K562 (cell line): ENCODE measurements around the gene AMOTL1. TPM values are rescaled to one million over a fixed set of nuclear protein-coding genes. Genes with fewer than 3 reads are reported as not detected.

ENCODE experiments used
- ATAC-seq: fragments of 200-7000 bp; cut with Tn5 transposase; 3 replicates; pipeline ENCODE4 v1.9.1; 2020; ENCODE audit warnings: moderate library complexity
- BruUV-seq: library from RNA; stranded (reverse); fragments of 400-500 nt; replicated peaks from 2 replicates; lab custom pipeline; 2021; lab: Mats Ljungman, UMichigan
- CTCF ChIA-PET: fragments of 300-600 bp; formaldehyde crosslinking; extraction: SDS; loops from one replicate; lab custom pipeline; 2021; ENCODE audit warnings: low intra/inter-chr PET ratio; lab: Yijun Ruan, JAX
- POLR2A ChIA-PET: fragments of 300-600, 350-650 bp; sonication (Branson Sonifier 250); formaldehyde crosslinking; extraction: SDS; loops from one replicate; lab custom pipeline; 2021; ENCODE audit warnings: antibody characterized with exemption, inconsistent platforms; lab: Yijun Ruan, JAX
- DNase-seq, 4 experiments: peaks; one replicate each; pipeline versions ENCODE4 v3.0.0 to v3.0.0-alpha.2; 2011 to 2018; ENCODE audit warnings: low spot score in 3 of 4, mixed read lengths in 3 of 4; ENCODE audit errors: extremely low read depth in 1 of 4
- FAIRE-seq: peaks from 2 replicates; lab custom pipeline; 2011; peaks lifted over from hg19 to GRCh38; lab: Jason Lieb, UNC
- H2AFZ ChIP-seq: 2 replicates; pipeline ENCODE4 v1.6.0; 2011; ENCODE audit warnings: low read depth, low read length, control low read depth, inconsistent platforms
- H3K27ac ChIP-seq: fragments of 200-600 bp; 3 replicates; pipeline ENCODE4 v1.8.0; 2011; ENCODE audit warnings: low read depth, mild to moderate bottlenecking, control low read depth, inconsistent platforms, low read length, moderate library complexity, mixed read lengths; ENCODE audit errors: extremely low read depth
- H3K27me3 ChIP-seq, 2 experiments: fragments of 300-600 bp in 1 of 2; 2 replicates in 1 of 2; 3 replicates in 1 of 2; pipeline versions ENCODE4 v1.6.0 to v1.8.0; 2011; ENCODE audit warnings: inconsistent platforms in 2 of 2, low read length in 2 of 2, mild to moderate bottlenecking in 1 of 2, mixed read lengths in 1 of 2, moderate library complexity in 1 of 2; ENCODE audit not compliant: control insufficient read depth in 2 of 2, insufficient read depth in 2 of 2
- H3K36me3 ChIP-seq: fragments of 300-600 bp; 3 replicates; pipeline ENCODE4 v1.8.0; 2011; ENCODE audit warnings: mild to moderate bottlenecking, low read length, inconsistent platforms; ENCODE audit not compliant: control insufficient read depth, insufficient read depth
- H3K4me1 ChIP-seq, 2 experiments: fragments of 200-600 bp in 1 of 2; replicated peaks in 1 of 2; 2 replicates in 1 of 2; 3 replicates in 1 of 2; pipeline versions ENCODE4 v1.5.1 to v1.8.0; 2011; ENCODE audit warnings: inconsistent platforms in 2 of 2, low read length in 2 of 2, mild to moderate bottlenecking in 1 of 2, mixed read lengths in 1 of 2, moderate library complexity in 1 of 2; ENCODE audit not compliant: control insufficient read depth in 2 of 2, insufficient read depth in 2 of 2
- H3K4me2 ChIP-seq: 2 replicates; pipeline ENCODE4 v1.6.1; 2011; ENCODE audit warnings: low read length, control low read depth, inconsistent platforms, mixed read lengths; ENCODE audit not compliant: insufficient read depth
- H3K4me3 ChIP-seq: fragments of 200-600 bp; sonication (generic), shearing (Covaris generic); 2 replicates; pipeline ENCODE4 v1.5.1; 2016; ENCODE audit warnings: control low read depth, inconsistent platforms
- H3K79me2 ChIP-seq: fragments of 200-600 bp; 3 replicates; pipeline ENCODE4 v1.8.0; 2011; ENCODE audit warnings: low read length, inconsistent platforms; ENCODE audit not compliant: control insufficient read depth, insufficient read depth
- H3K9ac ChIP-seq, 2 experiments: 2 replicates each; pipeline versions ENCODE4 v1.6.0 to v1.6.1; 2011; ENCODE audit warnings: low read depth in 2 of 2, low read length in 2 of 2, control low read depth in 1 of 2, inconsistent platforms in 1 of 2, mild to moderate bottlenecking in 1 of 2, mixed read lengths in 1 of 2; ENCODE audit not compliant: insufficient read depth in 1 of 2
- H3K9me1 ChIP-seq: one replicate; pipeline ENCODE4 v1.6.0; 2011; ENCODE audit warnings: inconsistent platforms, mild to moderate bottlenecking, low read length, moderate library complexity; ENCODE audit not compliant: control insufficient read depth, insufficient read depth
- H3K9me3 ChIP-seq: replicated peaks from 2 replicates; pipeline ENCODE4 v1.5.1; 2011; ENCODE audit warnings: low read depth, low read length, inconsistent platforms; ENCODE audit not compliant: control insufficient read depth, insufficient read depth
- H4K20me1 ChIP-seq: replicated peaks from 2 replicates; pipeline ENCODE4 v1.6.1; 2011; ENCODE audit warnings: low read length, inconsistent platforms, mixed read lengths; ENCODE audit not compliant: control insufficient read depth, insufficient read depth
- GTF2B ChIP-seq: IDR thresholded peaks from 2 replicates; pipeline ENCODE4 v1.6.1; 2011; ENCODE audit not compliant: insufficient read length; ENCODE audit errors: extremely low read depth
- SMARCE1 ChIP-seq: fragments of 450-650 bp; IDR thresholded peaks from 2 replicates; pipeline ENCODE4 v1.7.1; 2016; ENCODE audit warnings: mild to moderate bottlenecking
- WGBS: fragments of 100-300 bp; shearing (Covaris generic); methylation state at CpG from one replicate; pipeline ENCODE4 v1.1.6; 2016; ENCODE audit warnings: low coverage, mixed read lengths; ENCODE audit not compliant: insufficient coverage; ENCODE audit errors: missing lambda C conversion rate; 5-methylcytosine and 5-hydroxymethylcytosine counted together
- in situ Hi-C: fragments of 300-500 bp; cut with MboI; formaldehyde crosslinking; loops from 4 replicates; pipeline ENCODE4 v1.15.0; 2018; ENCODE audit warnings: inconsistent platforms, mixed read lengths
- intact Hi-C: fragments of 100-400 bp; cut with micrococcal nuclease; formaldehyde crosslinking; loops from 2 replicates; pipeline ENCODE4 v1.14.2; 2022
- polyA plus RNA-seq, 8 experiments: library from polyadenylated mRNA; depleted of rRNA in 4 of 8; stranded (reverse) in 5 of 8; unstranded in 3 of 8; fragments of >200 nt; fragmentation: Nextera tagmentation in 2 of 8; fragmentation: Illumina TruSeq in 1 of 8; extraction: Ambion mirVana in 2 of 8; extraction: Trizol in 1 of 8; gene quantifications; 2 replicates each; pipeline versions ENCODE4 v1.2.1 to v1.2.3, GENCODE V29; 2011 to 2014; ENCODE audit warnings: inconsistent platforms in 1 of 8, missing spikeins in 1 of 8
- total RNA-seq, 7 experiments: library from RNA; depleted of rRNA in 6 of 7; stranded (reverse); fragments of >200 nt in 6 of 7; fragmentation: Illumina TruSeq in 2 of 7; extraction: Trizol in 2 of 7; gene quantifications; 2 replicates each; pipeline versions ENCODE4 v1.2.1 to v1.2.3, GENCODE V29; 2011 to 2021; ENCODE audit warnings: low replicate concordance in 1 of 7
- TF ChIP-seq, protein P1 (sequence below): fragments of 250-450 bp; sonication (Bioruptor Pico); IDR thresholded peaks from 2 replicates; pipeline ENCODE4 v1.9.0; 2021; ENCODE audit warnings: mild to moderate bottlenecking, inconsistent platforms

The AMOTL1 gene
- total and polyA plus RNA-seq, 9 of the 15 experiments (the other 6 are each of a cell fraction or from before 2014, with no cell fraction given): 4.0 to 35.4 (median 14.0) TPM

DNA sequence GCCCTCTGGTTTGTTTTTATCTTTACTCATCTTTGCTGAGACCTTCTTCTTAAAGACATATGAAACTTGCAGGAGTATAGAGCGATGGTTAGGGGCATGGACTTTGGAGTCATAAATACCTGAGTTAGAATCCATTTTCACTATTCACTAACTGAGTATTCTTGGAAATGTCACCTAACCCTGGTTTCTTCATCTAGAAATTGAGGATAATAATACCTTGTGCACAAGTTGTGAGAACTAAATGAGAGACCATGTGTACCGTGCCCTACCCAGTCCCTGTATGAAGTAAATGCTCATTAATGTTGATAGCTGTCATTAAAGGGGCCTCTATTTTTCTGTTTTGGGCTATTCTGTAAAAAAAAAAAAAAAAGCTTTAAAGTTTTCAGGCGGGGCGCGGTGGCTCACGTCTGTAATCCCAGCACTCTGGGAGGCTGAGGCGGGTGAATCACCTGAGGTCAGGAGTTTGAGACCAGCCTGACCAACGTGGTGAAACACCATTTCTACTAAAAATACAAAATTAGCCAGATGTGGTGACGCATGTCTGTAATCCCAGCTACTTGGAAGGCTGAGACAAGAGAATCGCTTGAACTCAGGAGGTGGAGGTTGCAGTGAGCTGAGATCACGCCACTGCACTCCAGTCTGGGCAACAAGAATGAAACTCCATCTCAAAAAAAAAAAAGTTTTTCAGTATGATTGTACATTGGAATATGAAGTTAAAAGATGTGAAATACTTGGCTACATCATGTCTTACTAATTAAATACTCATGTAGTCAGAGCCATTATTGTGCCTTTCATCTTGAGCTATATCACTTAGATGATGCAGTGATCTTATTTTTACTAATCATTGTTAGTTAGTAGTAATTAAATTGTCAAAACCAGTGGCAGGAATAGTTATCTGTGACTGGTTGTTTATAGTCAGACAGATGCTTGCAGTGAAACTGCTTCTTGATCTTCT lies 95.0 kb downstream of the AMOTL1 start:
- H3K9me3 ChIP-seq: no peaks in the 10 kb centered on the region
- WGBS: 66% methylated on average over 11 of the region's 11 CpGs
- no peaks in the 10 kb centered on the region for H3K9me1 ChIP-seq
- ChIA-PET POLR2A (interaction anchor here (0.8 to 1.1 kb wide), 2 partner anchors 10 to 44 kb away, joined by 3 read pairs; no protein-coding TSS in a partner anchor), CTCF (no interaction called here)
- no peak for FAIRE-seq
- DNase-seq: no peak
- no peaks in the 10 kb centered on the region for H3K79me2 ChIP-seq
- TF ChIP-seq SMARCE1 (no peak), GTF2B (no peak)
- TF ChIP-seq, protein P1, sequence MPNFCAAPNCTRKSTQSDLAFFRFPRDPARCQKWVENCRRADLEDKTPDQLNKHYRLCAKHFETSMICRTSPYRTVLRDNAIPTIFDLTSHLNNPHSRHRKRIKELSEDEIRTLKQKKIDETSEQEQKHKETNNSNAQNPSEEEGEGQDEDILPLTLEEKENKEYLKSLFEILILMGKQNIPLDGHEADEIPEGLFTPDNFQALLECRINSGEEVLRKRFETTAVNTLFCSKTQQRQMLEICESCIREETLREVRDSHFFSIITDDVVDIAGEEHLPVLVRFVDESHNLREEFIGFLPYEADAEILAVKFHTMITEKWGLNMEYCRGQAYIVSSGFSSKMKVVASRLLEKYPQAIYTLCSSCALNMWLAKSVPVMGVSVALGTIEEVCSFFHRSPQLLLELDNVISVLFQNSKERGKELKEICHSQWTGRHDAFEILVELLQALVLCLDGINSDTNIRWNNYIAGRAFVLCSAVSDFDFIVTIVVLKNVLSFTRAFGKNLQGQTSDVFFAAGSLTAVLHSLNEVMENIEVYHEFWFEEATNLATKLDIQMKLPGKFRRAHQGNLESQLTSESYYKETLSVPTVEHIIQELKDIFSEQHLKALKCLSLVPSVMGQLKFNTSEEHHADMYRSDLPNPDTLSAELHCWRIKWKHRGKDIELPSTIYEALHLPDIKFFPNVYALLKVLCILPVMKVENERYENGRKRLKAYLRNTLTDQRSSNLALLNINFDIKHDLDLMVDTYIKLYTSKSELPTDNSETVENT (CRISPR knock-in tag): no peak
- H3K4me1 ChIP-seq: peaks cover 0 to under 1% of the 10 kb centered on the region in 2 experiments; a peak in 1 of 5 replicates
- no TSS peak for BruUV-seq
- intact Hi-C loops: no loop called here
- H3K27me3 ChIP-seq: 0 out of 5 replicates have a peak, but pooled peaks cover 0 to under 1% of the 10 kb centered on the region in 2 experiments
- H3K27ac ChIP-seq: no peak overlapping the region
- in situ Hi-C loops: no loop called here
- H3K9ac ChIP-seq: no peak overlapping the region
- no peak for ATAC-seq
- no peak overlapping the region for H2AFZ ChIP-seq
- H3K36me3 ChIP-seq: peaks cover 54% of the 10 kb centered on the region; the same call in 2 of the 3 replicates
- H3K4me3 ChIP-seq: no peak overlapping the region
- H4K20me1 ChIP-seq: no peaks in the 10 kb centered on the region
- H3K4me2 ChIP-seq: no peak overlapping the region
